OCI-LY7 (cell line): ENCODE data around the gene ZFHX3. TPM values are rescaled to one million over a fixed set of nuclear protein-coding genes. Genes with fewer than 3 reads are reported as not detected.

Experiments used
- BruUV-seq: library from RNA; stranded (reverse); fragments of 400-500 nt; replicated peaks from 2 replicates; lab custom pipeline; 2021; lab: Mats Ljungman, UMichigan
- CTCF ChIA-PET: fragments of 300-600 bp; sonication (Branson Sonifier 250); formaldehyde crosslinking; loops from one replicate; lab custom pipeline; 2022; ENCODE audit warnings: antibody characterized with exemption; ENCODE audit not compliant: unreplicated experiment; lab: Charles Lee
- POLR2A ChIA-PET: fragments of 300-600 bp; sonication (Branson Sonifier 250); formaldehyde crosslinking; loops from one replicate; lab custom pipeline; 2022; ENCODE audit warnings: antibody characterized with exemption; lab: Charles Lee
- DNase-seq: peaks from one replicate; pipeline ENCODE4 v3.0.0-alpha.2; 2015; ENCODE audit warnings: low spot score
- H2AFZ ChIP-seq: fragments of 200-600 bp; sonication (generic), shearing (Covaris generic); 2 replicates; pipeline ENCODE4 v1.6.1; 2014; ENCODE audit warnings: mild to moderate bottlenecking, antibody characterized with exemption, low read length, moderate library complexity
- H3K27ac ChIP-seq: fragments of 200-600 bp; sonication (generic); 2 replicates; pipeline ENCODE4 v1.5.1; 2014; ENCODE audit warnings: mixed run types, low read depth, mild to moderate bottlenecking, moderate library complexity, low read length, inconsistent platforms; ENCODE audit not compliant: poor library complexity, severe bottlenecking
- H3K36me3 ChIP-seq: fragments of 200-600 bp; sonication (generic); 2 replicates; pipeline ENCODE4 v1.6.1; 2014; ENCODE audit warnings: mild to moderate bottlenecking, antibody characterized with exemption, low read length, moderate library complexity, mixed read lengths; ENCODE audit not compliant: insufficient read depth
- H3K4me1 ChIP-seq: fragments of 200-600 bp; sonication (generic); 2 replicates; pipeline ENCODE4 v1.5.1; 2014; ENCODE audit warnings: mild to moderate bottlenecking, low read length; ENCODE audit not compliant: insufficient read depth, poor library complexity, severe bottlenecking
- H3K4me2 ChIP-seq: fragments of 200-600 bp; sonication (generic); 2 replicates; pipeline ENCODE4 v1.6.1; 2014; ENCODE audit warnings: mild to moderate bottlenecking, low read length
- H3K4me3 ChIP-seq: fragments of 200-600 bp; sonication (generic); 2 replicates; pipeline ENCODE4 v1.5.1; 2014; ENCODE audit warnings: mild to moderate bottlenecking, low read depth, low read length; ENCODE audit not compliant: poor library complexity, severe bottlenecking
- H3K79me2 ChIP-seq: fragments of 200-600 bp; sonication (generic); 2 replicates; pipeline ENCODE4 v1.6.1; 2016; ENCODE audit warnings: low read depth, mild to moderate bottlenecking, low read length, moderate library complexity, mixed read lengths; ENCODE audit not compliant: insufficient read depth
- H3K9me2 ChIP-seq: fragments of 200-600 bp; sonication (generic); 2 replicates; pipeline ENCODE4 v1.6.1; 2016; ENCODE audit warnings: mild to moderate bottlenecking, low read length, mixed read lengths; ENCODE audit not compliant: insufficient read depth
- H3K9me3 ChIP-seq: fragments of 200-600 bp; sonication (generic); 2 replicates; pipeline ENCODE4 v1.6.1; 2014; ENCODE audit warnings: mild to moderate bottlenecking, mixed run types, low read length, mixed read lengths
- H4K20me1 ChIP-seq: fragments of 200-600 bp; sonication (generic); 2 replicates; pipeline ENCODE4 v1.6.1; 2014; ENCODE audit warnings: mild to moderate bottlenecking, antibody characterized with exemption, low read length, moderate library complexity, mixed read lengths; ENCODE audit not compliant: insufficient read depth
- EZH2phosphoT487 ChIP-seq: fragments of 200-600 bp; sonication (generic); IDR thresholded peaks from 2 replicates; pipeline ENCODE4 v1.6.1; 2018; ENCODE audit warnings: low read depth, borderline replicate concordance, mild to moderate bottlenecking, mixed run types, antibody characterized with exemption, low read length, moderate library complexity, mixed read lengths
- intact Hi-C: fragments of 100-400 bp; cut with micrococcal nuclease; formaldehyde crosslinking; loops from one replicate; pipeline ENCODE4 v1.10.0; 2022; ENCODE audit not compliant: unreplicated experiment
- total RNA-seq, 2 experiments: library from RNA; depleted of rRNA in 1 of 2; stranded (reverse); fragments of >200 nt in 1 of 2; shearing (Covaris generic) in 1 of 2; gene quantifications; 2 replicates each; pipeline ENCODE4 v1.2.3, GENCODE V29; 2014 to 2022
- TF ChIP-seq, protein P1 (sequence below): fragments of 200-600 bp; sonication (generic); conservative IDR thresholded peaks from 2 replicates; pipeline ENCODE4 v1.5.1; 2014; ENCODE audit warnings: mild to moderate bottlenecking, antibody characterized with exemption, low read length, moderate library complexity, mixed read lengths

The ZFHX3 gene
- total RNA-seq, 2 experiments from 2014 or later = 1.3 to 6.2 TPM

DNA sequence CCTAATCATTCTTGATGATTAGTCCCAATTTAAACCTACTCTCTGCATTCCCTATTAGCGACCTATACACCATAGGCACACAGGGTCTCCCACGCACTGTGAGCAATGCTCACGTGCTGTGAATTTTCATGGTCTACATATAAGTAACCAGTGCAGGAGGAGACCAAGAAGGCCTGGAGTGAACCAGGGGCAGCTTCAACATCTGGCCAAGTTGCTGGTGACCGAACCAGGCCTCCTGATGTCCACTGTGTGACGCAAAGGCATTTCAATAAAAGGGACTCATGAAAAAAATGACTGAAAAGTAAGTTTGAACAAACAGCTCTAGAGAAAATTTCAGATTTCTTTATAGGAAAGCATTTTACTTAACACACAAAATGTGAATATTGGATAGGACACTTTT lies 107.0 kb downstream of the ZFHX3 start:
- H3K27ac ChIP-seq = no peak overlapping the region
- CTCF ChIA-PET = no interaction called here
- no TSS peak for BruUV-seq
- no peaks in the 10 kb centered on the region for H3K36me3 ChIP-seq
- no peaks in the 10 kb centered on the region; the same call in 1 of the 2 replicates for H4K20me1 ChIP-seq
- H3K4me3 ChIP-seq = no peak overlapping the region
- no peak overlapping the region for H3K4me2 ChIP-seq
- POLR2A ChIA-PET = interaction anchor here (0.7 kb wide), 1 partner anchor 10 kb away, joined by 3 read pairs; no protein-coding TSS in a partner anchor
- no peaks in the 10 kb centered on the region for H3K9me2 ChIP-seq
- no peaks in the 10 kb centered on the region for H3K4me1 ChIP-seq
- no peak overlapping the region for H2AFZ ChIP-seq
- DNase-seq = no peak
- intact Hi-C loops = no loop called here
- H3K9me3 ChIP-seq = no peaks in the 10 kb centered on the region
- H3K79me2 ChIP-seq = no peaks in the 10 kb centered on the region
- TF ChIP-seq, protein P1, sequence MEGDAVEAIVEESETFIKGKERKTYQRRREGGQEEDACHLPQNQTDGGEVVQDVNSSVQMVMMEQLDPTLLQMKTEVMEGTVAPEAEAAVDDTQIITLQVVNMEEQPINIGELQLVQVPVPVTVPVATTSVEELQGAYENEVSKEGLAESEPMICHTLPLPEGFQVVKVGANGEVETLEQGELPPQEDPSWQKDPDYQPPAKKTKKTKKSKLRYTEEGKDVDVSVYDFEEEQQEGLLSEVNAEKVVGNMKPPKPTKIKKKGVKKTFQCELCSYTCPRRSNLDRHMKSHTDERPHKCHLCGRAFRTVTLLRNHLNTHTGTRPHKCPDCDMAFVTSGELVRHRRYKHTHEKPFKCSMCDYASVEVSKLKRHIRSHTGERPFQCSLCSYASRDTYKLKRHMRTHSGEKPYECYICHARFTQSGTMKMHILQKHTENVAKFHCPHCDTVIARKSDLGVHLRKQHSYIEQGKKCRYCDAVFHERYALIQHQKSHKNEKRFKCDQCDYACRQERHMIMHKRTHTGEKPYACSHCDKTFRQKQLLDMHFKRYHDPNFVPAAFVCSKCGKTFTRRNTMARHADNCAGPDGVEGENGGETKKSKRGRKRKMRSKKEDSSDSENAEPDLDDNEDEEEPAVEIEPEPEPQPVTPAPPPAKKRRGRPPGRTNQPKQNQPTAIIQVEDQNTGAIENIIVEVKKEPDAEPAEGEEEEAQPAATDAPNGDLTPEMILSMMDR = no peak
- TF ChIP-seq EZH2phosphoT487 = no peak

DNA sequence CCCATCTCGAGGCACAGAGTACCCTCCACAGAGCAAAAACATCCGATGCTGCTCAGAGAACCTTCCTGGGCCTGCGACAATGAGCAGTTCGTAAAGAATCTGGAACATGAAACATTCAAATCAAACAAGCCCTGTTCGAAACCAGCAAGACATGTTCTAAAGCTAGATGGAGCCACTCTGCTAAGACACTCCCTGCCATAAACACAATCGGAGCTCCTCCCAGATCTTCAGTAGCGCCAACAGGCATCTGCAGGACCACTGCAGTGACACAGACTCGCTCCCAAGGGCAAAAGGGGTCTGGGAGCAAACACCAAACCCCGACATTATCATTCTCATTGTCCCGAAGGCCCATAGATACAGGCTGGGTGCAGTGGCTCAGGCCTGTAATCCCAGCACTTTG lies 108.7 kb downstream of the ZFHX3 start:
- Histone ChIP-seq H3K36me3 (no peaks in the 10 kb centered on the region), H3K4me2 (no peak overlapping the region), H3K79me2 (no peaks in the 10 kb centered on the region), H3K9me3 (no peaks in the 10 kb centered on the region), H3K9me2 (no peaks in the 10 kb centered on the region), H2AFZ (no peak overlapping the region), H3K4me1 (no peaks in the 10 kb centered on the region), H4K20me1 (no peaks in the 10 kb centered on the region; the same call in 1 of the 2 replicates), H3K27ac (no peak overlapping the region), H3K4me3 (no peak overlapping the region)
- ChIA-PET POLR2A (no interaction called here), CTCF (no interaction called here)
- intact Hi-C loops = no loop called here
- no peak for TF ChIP-seq EZH2phosphoT487
- TF ChIP-seq, protein P1 = no peak
- no TSS peak for BruUV-seq
- DNase-seq = no peak

DNA sequence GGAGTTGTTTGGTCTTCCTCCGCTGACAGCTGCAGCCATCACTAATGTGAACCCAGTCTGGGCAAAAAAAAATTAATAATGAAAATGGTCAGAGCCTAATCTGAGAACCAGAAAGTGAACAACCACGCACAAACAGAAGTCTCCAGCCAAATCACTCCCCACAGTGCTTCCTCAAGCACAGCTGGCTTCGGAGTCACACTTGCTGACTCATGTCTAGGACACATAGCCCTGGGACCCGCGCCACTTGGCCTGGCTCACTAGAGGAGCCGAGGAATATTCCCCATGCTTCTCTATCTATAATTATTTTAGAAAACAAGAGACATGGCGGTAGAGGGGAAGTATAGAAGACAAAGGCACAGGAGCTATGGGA lies 109.1 kb downstream of the ZFHX3 start:
- no peak overlapping the region for H3K27ac ChIP-seq
- BruUV-seq = no TSS peak
- CTCF ChIA-PET = no interaction called here
- no peaks in the 10 kb centered on the region for H3K36me3 ChIP-seq
- H3K79me2 ChIP-seq = no peaks in the 10 kb centered on the region
- POLR2A ChIA-PET = no interaction called here
- H3K9me3 ChIP-seq = no peaks in the 10 kb centered on the region
- no peaks in the 10 kb centered on the region for H3K4me1 ChIP-seq
- intact Hi-C loops = no loop called here
- TF ChIP-seq EZH2phosphoT487 = no peak
- TF ChIP-seq, protein P1 = no peak
- no peak overlapping the region for H3K4me2 ChIP-seq
- H3K9me2 ChIP-seq = no peaks in the 10 kb centered on the region
- DNase-seq = no peak
- no peaks in the 10 kb centered on the region; the same call in 1 of the 2 replicates for H4K20me1 ChIP-seq
- H2AFZ ChIP-seq = no peak overlapping the region
- H3K4me3 ChIP-seq = no peak overlapping the region
